K562 (cell line): ENCODE data around the gene DIAPH1. TPM values are rescaled to one million over a fixed set of nuclear protein-coding genes. Genes with fewer than 3 reads are reported as not detected.

Source experiments
- ATAC-seq: fragments of 200-7000 bp; cut with Tn5 transposase; 3 replicates; pipeline ENCODE4 v1.9.1; 2020; ENCODE audit warnings: moderate library complexity
- BruUV-seq: library from RNA; stranded (reverse); fragments of 400-500 nt; replicated peaks from 2 replicates; lab custom pipeline; 2021; lab: Mats Ljungman, UMichigan
- CTCF ChIA-PET: fragments of 300-600 bp; formaldehyde crosslinking; extraction: SDS; loops from one replicate; lab custom pipeline; 2021; ENCODE audit warnings: low intra/inter-chr PET ratio; lab: Yijun Ruan, JAX
- POLR2A ChIA-PET: fragments of 300-600, 350-650 bp; sonication (Branson Sonifier 250); formaldehyde crosslinking; extraction: SDS; loops from one replicate; lab custom pipeline; 2021; ENCODE audit warnings: antibody characterized with exemption, inconsistent platforms; lab: Yijun Ruan, JAX
- DNase-seq, 4 experiments: peaks; one replicate each; pipeline versions ENCODE4 v3.0.0 to v3.0.0-alpha.2; 2011 to 2018; ENCODE audit warnings: low spot score in 3 of 4, mixed read lengths in 3 of 4; ENCODE audit errors: extremely low read depth in 1 of 4
- FAIRE-seq: peaks from 2 replicates; lab custom pipeline; 2011; peaks lifted over from hg19 to GRCh38; lab: Jason Lieb, UNC
- H2AFZ ChIP-seq: 2 replicates; pipeline ENCODE4 v1.6.0; 2011; ENCODE audit warnings: low read depth, low read length, control low read depth, inconsistent platforms
- H3K27ac ChIP-seq: fragments of 200-600 bp; 3 replicates; pipeline ENCODE4 v1.8.0; 2011; ENCODE audit warnings: low read depth, mild to moderate bottlenecking, control low read depth, inconsistent platforms, low read length, moderate library complexity, mixed read lengths; ENCODE audit errors: extremely low read depth
- H3K27me3 ChIP-seq, 2 experiments: fragments of 300-600 bp in 1 of 2; 2 replicates in 1 of 2; 3 replicates in 1 of 2; pipeline versions ENCODE4 v1.6.0 to v1.8.0; 2011; ENCODE audit warnings: inconsistent platforms in 2 of 2, low read length in 2 of 2, mild to moderate bottlenecking in 1 of 2, mixed read lengths in 1 of 2, moderate library complexity in 1 of 2; ENCODE audit not compliant: control insufficient read depth in 2 of 2, insufficient read depth in 2 of 2
- H3K36me3 ChIP-seq: fragments of 300-600 bp; 3 replicates; pipeline ENCODE4 v1.8.0; 2011; ENCODE audit warnings: mild to moderate bottlenecking, low read length, inconsistent platforms; ENCODE audit not compliant: control insufficient read depth, insufficient read depth
- H3K4me1 ChIP-seq, 2 experiments: fragments of 200-600 bp in 1 of 2; replicated peaks in 1 of 2; 2 replicates in 1 of 2; 3 replicates in 1 of 2; pipeline versions ENCODE4 v1.5.1 to v1.8.0; 2011; ENCODE audit warnings: inconsistent platforms in 2 of 2, low read length in 2 of 2, mild to moderate bottlenecking in 1 of 2, mixed read lengths in 1 of 2, moderate library complexity in 1 of 2; ENCODE audit not compliant: control insufficient read depth in 2 of 2, insufficient read depth in 2 of 2
- H3K4me2 ChIP-seq: 2 replicates; pipeline ENCODE4 v1.6.1; 2011; ENCODE audit warnings: low read length, control low read depth, inconsistent platforms, mixed read lengths; ENCODE audit not compliant: insufficient read depth
- H3K4me3 ChIP-seq: fragments of 200-600 bp; sonication (generic), shearing (Covaris generic); 2 replicates; pipeline ENCODE4 v1.5.1; 2016; ENCODE audit warnings: control low read depth, inconsistent platforms
- H3K79me2 ChIP-seq: fragments of 200-600 bp; 3 replicates; pipeline ENCODE4 v1.8.0; 2011; ENCODE audit warnings: low read length, inconsistent platforms; ENCODE audit not compliant: control insufficient read depth, insufficient read depth
- H3K9ac ChIP-seq, 2 experiments: 2 replicates each; pipeline versions ENCODE4 v1.6.0 to v1.6.1; 2011; ENCODE audit warnings: low read depth in 2 of 2, low read length in 2 of 2, control low read depth in 1 of 2, inconsistent platforms in 1 of 2, mild to moderate bottlenecking in 1 of 2, mixed read lengths in 1 of 2; ENCODE audit not compliant: insufficient read depth in 1 of 2
- H3K9me1 ChIP-seq: one replicate; pipeline ENCODE4 v1.6.0; 2011; ENCODE audit warnings: inconsistent platforms, mild to moderate bottlenecking, low read length, moderate library complexity; ENCODE audit not compliant: control insufficient read depth, insufficient read depth
- H3K9me3 ChIP-seq: replicated peaks from 2 replicates; pipeline ENCODE4 v1.5.1; 2011; ENCODE audit warnings: low read depth, low read length, inconsistent platforms; ENCODE audit not compliant: control insufficient read depth, insufficient read depth
- H4K20me1 ChIP-seq: replicated peaks from 2 replicates; pipeline ENCODE4 v1.6.1; 2011; ENCODE audit warnings: low read length, inconsistent platforms, mixed read lengths; ENCODE audit not compliant: control insufficient read depth, insufficient read depth
- ILK ChIP-seq: fragments of 450-650 bp; IDR thresholded peaks from 2 replicates; pipeline ENCODE4 v1.6.1; 2016; ENCODE audit warnings: missing genetic modification characterization, low read depth, mild to moderate bottlenecking, missing compliant biosample characterization, moderate library complexity, borderline replicate concordance
- KDM4B ChIP-seq, 2 experiments: fragments of 450-650 bp in 1 of 2; sonication (generic) in 1 of 2; IDR thresholded peaks; 2 replicates each; pipeline ENCODE4 v1.6.1; 2016 to 2017; ENCODE audit warnings: borderline replicate concordance in 2 of 2, antibody characterized with exemption in 1 of 2, low read depth in 1 of 2, mild to moderate bottlenecking in 1 of 2
- NR2C1 ChIP-seq, 2 experiments: fragments of 450-650 bp; IDR thresholded peaks; 2 replicates each; pipeline ENCODE4 v1.6.1; 2017; ENCODE audit warnings: mild to moderate bottlenecking in 2 of 2, antibody characterized with exemption in 1 of 2, inconsistent platforms in 1 of 2, missing compliant biosample characterization in 1 of 2, missing genetic modification characterization in 1 of 2
- ZNF384 ChIP-seq: IDR thresholded peaks from 2 replicates; pipeline ENCODE4 v1.6.1; 2012; ENCODE audit warnings: low read depth, low read length, improper control_type of control experiment
- ZNF41 ChIP-seq: fragments of 250-450 bp; sonication (Bioruptor Pico); conservative IDR thresholded peaks from 2 replicates; pipeline ENCODE4 v1.4.0; 2020; ENCODE audit warnings: mild to moderate bottlenecking
- ZNF444 ChIP-seq: fragments of 250-450 bp; sonication (Bioruptor Pico); IDR thresholded peaks from 2 replicates; pipeline ENCODE4 v1.4.0; 2020; ENCODE audit warnings: mild to moderate bottlenecking, moderate library complexity
- ZNF77 ChIP-seq: fragments of 250-450 bp; sonication (Bioruptor Pico); IDR thresholded peaks from 2 replicates; pipeline ENCODE4 v1.5.0; 2020
- WGBS: fragments of 100-300 bp; shearing (Covaris generic); methylation state at CpG from one replicate; pipeline ENCODE4 v1.1.6; 2016; ENCODE audit warnings: low coverage, mixed read lengths; ENCODE audit not compliant: insufficient coverage; ENCODE audit errors: missing lambda C conversion rate; 5-methylcytosine and 5-hydroxymethylcytosine counted together
- in situ Hi-C: fragments of 300-500 bp; cut with MboI; formaldehyde crosslinking; loops from 4 replicates; pipeline ENCODE4 v1.15.0; 2018; ENCODE audit warnings: inconsistent platforms, mixed read lengths
- intact Hi-C: fragments of 100-400 bp; cut with micrococcal nuclease; formaldehyde crosslinking; loops from 2 replicates; pipeline ENCODE4 v1.14.2; 2022
- polyA plus RNA-seq, 8 experiments: library from polyadenylated mRNA; depleted of rRNA in 4 of 8; stranded (reverse) in 5 of 8; unstranded in 3 of 8; fragments of >200 nt; fragmentation: Nextera tagmentation in 2 of 8; fragmentation: Illumina TruSeq in 1 of 8; extraction: Ambion mirVana in 2 of 8; extraction: Trizol in 1 of 8; gene quantifications; 2 replicates each; pipeline versions ENCODE4 v1.2.1 to v1.2.3, GENCODE V29; 2011 to 2014; ENCODE audit warnings: inconsistent platforms in 1 of 8, missing spikeins in 1 of 8
- total RNA-seq, 7 experiments: library from RNA; depleted of rRNA in 6 of 7; stranded (reverse); fragments of >200 nt in 6 of 7; fragmentation: Illumina TruSeq in 2 of 7; extraction: Trizol in 2 of 7; gene quantifications; 2 replicates each; pipeline versions ENCODE4 v1.2.1 to v1.2.3, GENCODE V29; 2011 to 2021; ENCODE audit warnings: low replicate concordance in 1 of 7
- TF ChIP-seq, protein P1 (sequence below): sonication (generic); formaldehyde crosslinking; IDR thresholded peaks from 2 replicates; pipeline ENCODE4 v1.9.0; 2022; ENCODE audit warnings: mild to moderate bottlenecking, missing genetic modification reagents

DIAPH1 gene
- total and polyA plus RNA-seq, 9 of the 15 experiments (the other 6 are each of a cell fraction or from before 2014, with no cell fraction given), result 60.8 to 328 (median 97.8) TPM

DNA sequence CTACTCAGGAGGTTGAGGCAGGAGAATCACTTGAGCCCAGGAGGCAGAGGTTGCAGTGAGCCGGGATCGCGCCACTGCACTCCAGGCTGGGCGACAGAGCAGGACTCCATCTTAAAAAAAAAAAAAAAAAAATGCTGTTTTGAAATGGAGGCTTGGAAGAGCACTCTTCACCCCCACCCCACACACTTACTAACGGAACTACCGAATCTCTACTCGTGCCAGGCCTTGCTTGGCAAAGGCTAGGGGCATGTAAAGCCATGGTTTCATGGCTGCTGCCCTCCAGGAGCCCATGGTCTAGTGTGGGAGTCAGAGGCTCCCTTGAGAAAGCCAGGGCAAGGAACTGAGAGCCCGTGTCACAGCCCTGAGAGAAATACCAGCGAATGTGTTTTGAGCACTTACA is 108.6 kb downstream of the DIAPH1 start:
- Histone ChIP-seq H4K20me1 (no peaks in the 10 kb centered on the region), H3K27ac (no peak overlapping the region), H3K4me2 (no peak overlapping the region), H3K4me3 (no peak overlapping the region), H3K9ac (no peak overlapping the region), H3K9me3 (no peaks in the 10 kb centered on the region), H3K36me3 (peaks cover 21% of the 10 kb centered on the region; the same call in 2 of the 3 replicates), H3K4me1 (peaks cover 5 to 17% of the 10 kb centered on the region in 2 experiments; a peak in 3 of 5 replicates), H3K9me1 (peaks cover 8% of the 10 kb centered on the region), H3K27me3 (peaks cover 4 to 12% of the 10 kb centered on the region in 2 experiments; a peak in 4 of 5 replicates), H3K79me2 (no peaks in the 10 kb centered on the region), H2AFZ (no peak overlapping the region)
- ChIA-PET CTCF (no interaction called here), POLR2A (interaction anchor here (1.0 kb wide), 1 partner anchor 25 kb away, joined by 3 read pairs; the partner anchor contains the start of gene PCDHGC4)
- in situ Hi-C loops, result no loop called here
- FAIRE-seq (no peak), ATAC-seq (no peak), DNase-seq (no peak)
- BruUV-seq, result no TSS peak
- TF ChIP-seq, protein P1, sequence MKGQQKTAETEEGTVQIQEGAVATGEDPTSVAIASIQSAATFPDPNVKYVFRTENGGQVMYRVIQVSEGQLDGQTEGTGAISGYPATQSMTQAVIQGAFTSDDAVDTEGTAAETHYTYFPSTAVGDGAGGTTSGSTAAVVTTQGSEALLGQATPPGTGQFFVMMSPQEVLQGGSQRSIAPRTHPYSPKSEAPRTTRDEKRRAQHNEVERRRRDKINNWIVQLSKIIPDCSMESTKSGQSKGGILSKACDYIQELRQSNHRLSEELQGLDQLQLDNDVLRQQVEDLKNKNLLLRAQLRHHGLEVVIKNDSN (CRISPR knock-in tag), result no peak
- TF ChIP-seq ZNF77 (CRISPR knock-in tag) (no peak), KDM4B (IDR thresholded peaks at IDR 0.05; ENCODE audit: borderline replicate concordance in 2 of 2, low read depth in 1 of 2) (no peak), ZNF384 (no peak), ZNF444 (CRISPR knock-in tag) (no peak), ILK (tag) (no peak), ZNF41 (CRISPR knock-in tag) (no peak), NR2C1 (IDR thresholded peaks at IDR 0.05) (no peak), NR2C1 (tag; IDR thresholded peaks at IDR 0.05) (no peak)
- 27% methylated on average over 9 of the region's 9 CpGs for WGBS
- intact Hi-C loops, result loop anchor here (5.0 to 10.0 kb wide), 3 partner anchors 88 to 275 kb away; partner anchors contain the start of genes PCDHGA11 and PCDHGA3
